HepG2 (cell line): ENCODE measurements around the gene INSL4. TPM values are rescaled to one million over a fixed set of nuclear protein-coding genes. Genes with fewer than 3 reads are reported as not detected.

Experiments used
- ATAC-seq: fragments of 200-7000 bp; cut with Tn5 transposase; 3 replicates; pipeline ENCODE4 v1.9.1; 2020; ENCODE audit warnings: mild to moderate bottlenecking, moderate library complexity
- BruUV-seq: library from RNA; stranded (reverse); fragments of 400-500 nt; replicated peaks from 2 replicates; lab custom pipeline; 2021; lab: Mats Ljungman, UMichigan
- CTCF ChIA-PET: fragments of 300-600 bp; formaldehyde crosslinking; extraction: SDS; loops from one replicate; lab custom pipeline; 2021; ENCODE audit warnings: low total read pairs, inconsistent platforms, low intra/inter-chr PET ratio; lab: Yijun Ruan, JAX
- POLR2A ChIA-PET: fragments of 350-600 bp; sonication (Branson Sonifier 250); formaldehyde crosslinking; loops from one replicate; lab custom pipeline; 2020; ENCODE audit warnings: antibody characterized with exemption, inconsistent platforms; lab: Yijun Ruan, JAX
- DNase-seq: peaks from one replicate; pipeline ENCODE4 v3.0.0-alpha.2; 2015; ENCODE audit warnings: low spot score
- FAIRE-seq: peaks from 3 replicates; lab custom pipeline; 2011; peaks lifted over from hg19 to GRCh38; lab: Jason Lieb, UNC
- H2AFZ ChIP-seq: one replicate; pipeline ENCODE4 v1.6.1; 2011; ENCODE audit warnings: low read length, inconsistent platforms
- H3K27ac ChIP-seq: fragments of 300-600 bp; 3 replicates; pipeline ENCODE4 v1.8.0; 2011; ENCODE audit warnings: mixed run types, mild to moderate bottlenecking, mixed read lengths, low read length, inconsistent platforms; ENCODE audit not compliant: insufficient read depth; ENCODE audit errors: extremely low read length
- H3K27me3 ChIP-seq, 2 experiments: fragments of 200-600 bp in 1 of 2; 2 replicates in 1 of 2; 3 replicates in 1 of 2; pipeline versions ENCODE4 v1.6.0 to v1.8.0; 2011; ENCODE audit warnings: low read length in 2 of 2, mild to moderate bottlenecking in 2 of 2, moderate library complexity in 2 of 2, inconsistent platforms in 1 of 2; ENCODE audit not compliant: insufficient read depth in 2 of 2, control insufficient read depth in 1 of 2
- H3K36me3 ChIP-seq, 2 experiments: fragments of 200-600 bp in 1 of 2; replicated peaks in 1 of 2; 2 replicates in 1 of 2; 3 replicates in 1 of 2; pipeline versions ENCODE4 v1.5.1 to v1.8.0; 2011; ENCODE audit warnings: low read length in 2 of 2, inconsistent platforms in 1 of 2; ENCODE audit not compliant: insufficient read depth in 2 of 2, control insufficient read depth in 1 of 2
- H3K4me1 ChIP-seq: 2 replicates; pipeline ENCODE4 v1.5.1; 2012; ENCODE audit warnings: low read length, inconsistent platforms; ENCODE audit not compliant: insufficient read depth
- H3K4me2 ChIP-seq: 2 replicates; pipeline ENCODE4 v1.6.0; 2011; ENCODE audit warnings: low read depth, low read length, inconsistent platforms
- H3K4me3 ChIP-seq, 3 experiments: fragments of 200-600 bp in 1 of 3; sonication (generic), shearing (Covaris generic) in 1 of 3; replicated peaks in 1 of 3; 2 replicates each; pipeline ENCODE4 v1.5.1; 2011 to 2016; ENCODE audit warnings: low read length in 3 of 3, inconsistent platforms in 2 of 3, low read depth in 2 of 3, mild to moderate bottlenecking in 2 of 3, control low read depth in 1 of 3, mixed read lengths in 1 of 3; ENCODE audit not compliant: insufficient read depth in 1 of 3
- H3K79me2 ChIP-seq: one replicate; pipeline ENCODE4 v1.6.1; 2011; ENCODE audit warnings: low read length, inconsistent platforms; ENCODE audit not compliant: insufficient read depth
- H3K9ac ChIP-seq: 2 replicates; pipeline ENCODE4 v1.6.0; 2011; ENCODE audit warnings: mild to moderate bottlenecking, low read depth, low read length, inconsistent platforms; ENCODE audit not compliant: insufficient read depth
- H3K9me3 ChIP-seq: 2 replicates; pipeline ENCODE4 v1.5.1; 2012; ENCODE audit warnings: mild to moderate bottlenecking, low read length
- H4K20me1 ChIP-seq: 2 replicates; pipeline ENCODE4 v1.6.0; 2011; ENCODE audit warnings: inconsistent platforms, mild to moderate bottlenecking, low read length, moderate library complexity; ENCODE audit not compliant: insufficient read depth
- ERF ChIP-seq: IDR thresholded peaks from 2 replicates; pipeline ENCODE4 v1.6.1; 2018; ENCODE audit warnings: missing biosample characterization, missing genetic modification reagents
- GATAD1 ChIP-seq: IDR thresholded peaks from 2 replicates; pipeline ENCODE4 v1.6.1; 2016; ENCODE audit warnings: missing genetic modification reagents, missing compliant biosample characterization
- SNAI1 ChIP-seq: sonication (generic); formaldehyde crosslinking; IDR thresholded peaks from 2 replicates; pipeline ENCODE4 v1.5.0; 2020; ENCODE audit warnings: mild to moderate bottlenecking, missing genetic modification reagents, borderline replicate concordance
- ZBTB2 ChIP-seq: sonication (generic); formaldehyde crosslinking; IDR thresholded peaks from 2 replicates; pipeline ENCODE4 v1.8.0; 2022; ENCODE audit warnings: low read depth, missing genetic modification reagents
- ZBTB46 ChIP-seq: sonication (generic); formaldehyde crosslinking; IDR thresholded peaks from 2 replicates; pipeline ENCODE4 v1.4.0; 2020; ENCODE audit warnings: mild to moderate bottlenecking, missing genetic modification reagents, borderline replicate concordance
- ZNF124 ChIP-seq: sonication (generic); formaldehyde crosslinking; IDR thresholded peaks from 2 replicates; pipeline ENCODE4 v1.4.0; 2020; ENCODE audit warnings: missing genetic modification reagents
- ZNF672 ChIP-seq: sonication (generic); formaldehyde crosslinking; IDR thresholded peaks from 2 replicates; pipeline ENCODE4 v1.8.1; 2022; ENCODE audit warnings: missing genetic modification reagents
- WGBS: methylation state at CpG from one replicate; pipeline ENCODE4 v1.1.6; 2017; ENCODE audit warnings: low lambda C conversion rate; 5-methylcytosine and 5-hydroxymethylcytosine counted together
- in situ Hi-C: cut with HindIII; loops from 2 replicates; pipeline ENCODE4 v1.10.0; 2017; ENCODE audit warnings: low pct_unique_long_range_greater_than_20kb; ENCODE audit not compliant: extremely low pct_ligation_motif_present
- intact Hi-C: fragments of 100-400 bp; cut with micrococcal nuclease; formaldehyde crosslinking; loops from one replicate; pipeline ENCODE4 v1.10.0; 2022; ENCODE audit not compliant: unreplicated experiment
- polyA plus RNA-seq, 8 experiments: library from polyadenylated mRNA; depleted of rRNA in 3 of 8; stranded (reverse) in 7 of 8; unstranded in 1 of 8; fragments of >200 nt; fragmentation: Illumina TruSeq in 4 of 8; extraction: Trizol in 4 of 8; gene quantifications; 2 replicates each; pipeline versions ENCODE4 v1.2.1 to v1.2.3, GENCODE V29; 2011 to 2016; ENCODE audit warnings: low read depth in 4 of 8, missing spikeins in 1 of 8, mixed read lengths in 1 of 8; ENCODE audit not compliant: insufficient read depth in 1 of 8
- total RNA-seq, 5 experiments: library from RNA; depleted of rRNA; stranded (reverse); fragments of >200 nt; fragmentation: Illumina TruSeq; extraction: Trizol; gene quantifications; 2 replicates each; pipeline ENCODE4 v1.2.3, GENCODE V29; 2016; ENCODE audit warnings: low read depth in 1 of 5

Gene INSL4
- total and polyA plus RNA-seq, 2 of the 13 experiments (the other 11 are each of a cell fraction or from before 2014, with no cell fraction given) = not detected

- Histone ChIP-seq H3K4me2 (no peak overlapping the region), H3K4me3 (no peak overlapping the region), H3K4me1 (peaks cover 13% of the 10 kb centered on the region), H3K27ac (no peak overlapping the region), H4K20me1 (no peaks in the 10 kb centered on the region), H3K27me3 (no peaks in the 10 kb centered on the region), H3K79me2 (no peaks in the 10 kb centered on the region), H3K36me3 (no peaks in the 10 kb centered on the region), H3K9ac (no peak overlapping the region), H3K9me3 (no peaks in the 10 kb centered on the region), H2AFZ (no peak overlapping the region)
- no peak for ATAC-seq
- POLR2A ChIA-PET = no interaction called here
- TF ChIP-seq GATAD1 (no peak), ZBTB46 (CRISPR knock-in tag) (no peak), ERF (CRISPR knock-in tag) (no peak), SNAI1 (CRISPR knock-in tag) (no peak)
- DNase-seq = no peak
- no peak for FAIRE-seq
- in situ Hi-C loops = no loop called here
- intact Hi-C loops = loop anchor here (5.0 kb wide), 2 partner anchors 77 to 502 kb away; partner anchors contain the start of gene INSL6
- no TSS peak for BruUV-seq
- CTCF ChIA-PET = no interaction called here
Measured at GRCh38 chr9:5264219-5264595, 33.0 kb downstream of the INSL4 start.

GRCh38 chr9:5265939-5266338 is 34.7 kb downstream of the INSL4 start:
- CTCF ChIA-PET = no interaction called here

More at GRCh38 chr9:5265939-5266338, 34.7 kb downstream of the INSL4 start:
- BruUV-seq = no TSS peak
- H3K4me3 ChIP-seq = no peak overlapping the region
- POLR2A ChIA-PET = no interaction called here
- H3K9ac ChIP-seq = no peak overlapping the region
- H3K36me3 ChIP-seq = no peaks in the 10 kb centered on the region
- H2AFZ ChIP-seq = no peak overlapping the region
- in situ Hi-C loops = no loop called here
- WGBS = no CpG with 5 or more reads among the region's 1 CpG
- ATAC-seq (peak; percentile 83), FAIRE-seq (no peak), DNase-seq (no peak)
- H4K20me1 ChIP-seq = no peaks in the 10 kb centered on the region
- TF ChIP-seq ZNF124 (CRISPR knock-in tag) (no peak), ZNF672 (CRISPR knock-in tag) (no peak), ZBTB2 (CRISPR knock-in tag) (no peak)
- H3K27ac ChIP-seq = no peak overlapping the region
- intact Hi-C loops = no loop called here
- no peaks in the 10 kb centered on the region for H3K27me3 ChIP-seq
- H3K79me2 ChIP-seq = no peaks in the 10 kb centered on the region
- peaks cover 16% of the 10 kb centered on the region for H3K4me1 ChIP-seq
- H3K9me3 ChIP-seq = no peaks in the 10 kb centered on the region
- H3K4me2 ChIP-seq = no peak overlapping the region
